PC-3 (cell line): ENCODE results near the gene ATG4A. TPM values are rescaled to one million over a fixed set of nuclear protein-coding genes. Genes with fewer than 3 reads are reported as not detected.
A peak's percentile ranks its signal among the peaks of the same experiment; 100 is the strongest.

ENCODE experiments used
- ATAC-seq: fragments of 200-7000 bp; cut with Tn5 transposase; 2 replicates; pipeline ENCODE4 v1.9.1; 2020; ENCODE audit warnings: mild to moderate bottlenecking, moderate library complexity
- BruUV-seq: library from RNA; stranded (reverse); fragments of 400-500 nt; replicated peaks from 2 replicates; lab custom pipeline; 2021; lab: Mats Ljungman, UMichigan
- CTCF ChIA-PET: fragments of 300-600 bp; sonication (Branson Sonifier 250); formaldehyde crosslinking; loops from one replicate; lab custom pipeline; 2022; ENCODE audit warnings: antibody characterized with exemption; lab: Charles Lee
- POLR2A ChIA-PET: fragments of 300-600 bp; sonication (Branson Sonifier 250); formaldehyde crosslinking; loops from one replicate; lab custom pipeline; 2022; ENCODE audit warnings: antibody characterized with exemption; ENCODE audit not compliant: unreplicated experiment; lab: Charles Lee
- DNase-seq: peaks from one replicate; pipeline ENCODE4 v3.0.0-alpha.2; 2015
- H2AFZ ChIP-seq: fragments of 300-600 bp; sonication (generic); 2 replicates; pipeline ENCODE4 v1.6.0; 2016; ENCODE audit warnings: antibody characterized with exemption, low read length
- H3F3A ChIP-seq: fragments of 300-600 bp; sonication (generic); one replicate; pipeline ENCODE4 v1.6.0; 2017; ENCODE audit warnings: antibody characterized with exemption, low read length, control low read depth, mild to moderate bottlenecking; ENCODE audit not compliant: unreplicated experiment
- H3K27ac ChIP-seq: fragments of 300-600 bp; sonication (generic); 2 replicates; pipeline ENCODE4 v1.5.1; 2016; ENCODE audit warnings: mild to moderate bottlenecking, low read length
- H3K27me3 ChIP-seq: fragments of 300-600 bp; sonication (generic); 2 replicates; pipeline ENCODE4 v1.6.1; 2016; ENCODE audit warnings: low read length, mixed read lengths
- H3K36me3 ChIP-seq: fragments of 300-600 bp; sonication (generic); 2 replicates; pipeline ENCODE4 v1.6.1; 2016; ENCODE audit warnings: low read depth, mixed run types, low read length, mixed read lengths
- H3K4me1 ChIP-seq: fragments of 300-600 bp; sonication (generic); 2 replicates; pipeline ENCODE4 v1.5.1; 2016; ENCODE audit warnings: low read length; ENCODE audit not compliant: insufficient read depth
- H3K4me2 ChIP-seq: fragments of 300-600 bp; sonication (generic); 2 replicates; pipeline ENCODE4 v1.6.0; 2016; ENCODE audit warnings: low read length
- H3K4me3 ChIP-seq: fragments of 300-600 bp; sonication (generic); 2 replicates; pipeline ENCODE4 v1.5.1; 2016; ENCODE audit warnings: mild to moderate bottlenecking, low read length, mixed read lengths
- H3K79me2 ChIP-seq: fragments of 300-600 bp; sonication (generic); 2 replicates; pipeline ENCODE4 v1.6.1; 2017; ENCODE audit warnings: low read length, mixed read lengths
- H3K9ac ChIP-seq: fragments of 300-600 bp; sonication (generic); 2 replicates; pipeline ENCODE4 v1.6.0; 2016; ENCODE audit warnings: mild to moderate bottlenecking, low read length
- H3K9me2 ChIP-seq: fragments of 300-600 bp; sonication (generic); replicated peaks from 2 replicates; pipeline ENCODE4 v1.6.1; 2016; ENCODE audit warnings: mixed run types, low read length, mixed read lengths
- H3K9me3 ChIP-seq: fragments of 300-600 bp; sonication (generic); 2 replicates; pipeline ENCODE4 v1.6.1; 2016; ENCODE audit warnings: low read length, mixed read lengths
- H4K20me1 ChIP-seq: fragments of 300-600 bp; sonication (generic); 2 replicates; pipeline ENCODE4 v1.6.1; 2016; ENCODE audit warnings: low read length, mixed read lengths
- EZH2 ChIP-seq: fragments of 300-600 bp; sonication (generic); IDR thresholded peaks from one replicate; pipeline ENCODE4 v1.6.1; 2017; ENCODE audit warnings: antibody characterized with exemption, mild to moderate bottlenecking, low read length; ENCODE audit not compliant: unreplicated experiment
- intact Hi-C: fragments of 100-400 bp; cut with micrococcal nuclease; formaldehyde crosslinking; loops from 2 replicates; pipeline ENCODE4 v1.9.0; 2023
- total RNA-seq: library from RNA; depleted of rRNA; stranded (reverse); fragments of >200 nt; gene quantifications from 2 replicates; pipeline ENCODE4 v1.2.3, GENCODE V29; 2014; rRNA removed
- TF ChIP-seq, protein P1 (sequence below): fragments of 300-600 bp; sonication (generic); conservative IDR thresholded peaks from 2 replicates; pipeline ENCODE4 v1.5.1; 2017; ENCODE audit warnings: antibody characterized with exemption, low read depth, mild to moderate bottlenecking, low read length

Gene ATG4A
- total RNA-seq, 1 experiment from 2014 or later: 15.0 TPM

DNA sequence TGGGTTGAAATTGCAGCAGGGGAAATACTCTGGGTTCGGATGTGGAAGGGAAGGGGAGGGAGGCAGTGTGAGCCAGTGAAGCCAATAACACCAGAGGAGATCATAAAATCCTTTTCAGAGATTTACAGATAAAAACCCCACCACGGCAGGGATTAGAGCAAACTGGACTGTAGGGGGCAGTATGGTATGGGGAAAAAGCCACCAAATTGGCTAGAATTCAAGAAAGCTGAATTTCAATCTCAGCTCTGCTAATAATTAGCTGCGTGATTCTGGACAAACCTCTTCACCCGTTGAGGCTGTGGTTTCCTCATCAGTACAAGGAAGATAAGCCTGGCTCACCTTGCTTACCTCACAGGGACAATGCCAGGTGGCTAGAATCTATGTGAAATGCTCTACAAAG, 108.1 kb downstream of the ATG4A start:
- Histone ChIP-seq H3K4me1 (peaks cover 13% of the 10 kb centered on the region), H3K79me2 (no peaks in the 10 kb centered on the region), H4K20me1 (no peaks in the 10 kb centered on the region), H3K9me2 (no peaks in the 10 kb centered on the region), H2AFZ (peak overlapping the region; percentile 65; the same call in 1 of the 2 replicates), H3K4me3 (no peak overlapping the region), H3K4me2 (peak overlapping the region; percentile 41; the same call in 1 of the 2 replicates), H3K9ac (no peak overlapping the region), H3K27ac (no peak overlapping the region), H3F3A (no peaks in the 10 kb centered on the region), H3K9me3 (no peaks in the 10 kb centered on the region), H3K27me3 (no peaks in the 10 kb centered on the region), H3K36me3 (no peaks in the 10 kb centered on the region)
- no peak for TF ChIP-seq EZH2
- TF ChIP-seq, protein P1, sequence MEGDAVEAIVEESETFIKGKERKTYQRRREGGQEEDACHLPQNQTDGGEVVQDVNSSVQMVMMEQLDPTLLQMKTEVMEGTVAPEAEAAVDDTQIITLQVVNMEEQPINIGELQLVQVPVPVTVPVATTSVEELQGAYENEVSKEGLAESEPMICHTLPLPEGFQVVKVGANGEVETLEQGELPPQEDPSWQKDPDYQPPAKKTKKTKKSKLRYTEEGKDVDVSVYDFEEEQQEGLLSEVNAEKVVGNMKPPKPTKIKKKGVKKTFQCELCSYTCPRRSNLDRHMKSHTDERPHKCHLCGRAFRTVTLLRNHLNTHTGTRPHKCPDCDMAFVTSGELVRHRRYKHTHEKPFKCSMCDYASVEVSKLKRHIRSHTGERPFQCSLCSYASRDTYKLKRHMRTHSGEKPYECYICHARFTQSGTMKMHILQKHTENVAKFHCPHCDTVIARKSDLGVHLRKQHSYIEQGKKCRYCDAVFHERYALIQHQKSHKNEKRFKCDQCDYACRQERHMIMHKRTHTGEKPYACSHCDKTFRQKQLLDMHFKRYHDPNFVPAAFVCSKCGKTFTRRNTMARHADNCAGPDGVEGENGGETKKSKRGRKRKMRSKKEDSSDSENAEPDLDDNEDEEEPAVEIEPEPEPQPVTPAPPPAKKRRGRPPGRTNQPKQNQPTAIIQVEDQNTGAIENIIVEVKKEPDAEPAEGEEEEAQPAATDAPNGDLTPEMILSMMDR: peak; percentile 84
- ATAC-seq (peak; percentile 72), DNase-seq (peak; percentile 77)
- intact Hi-C loops: loop anchor here (1.0 to 2.0 kb wide), 3 partner anchors 34 to 1275 kb away; no protein-coding TSS in a partner anchor
- no TSS peak for BruUV-seq
- POLR2A ChIA-PET: no interaction called here
- CTCF ChIA-PET: interaction anchor here (0.6 to 1.0 kb wide), 3 partner anchors 104 to 500 kb away, joined by 3 to 6 read pairs (median 4); no protein-coding TSS in a partner anchor

DNA sequence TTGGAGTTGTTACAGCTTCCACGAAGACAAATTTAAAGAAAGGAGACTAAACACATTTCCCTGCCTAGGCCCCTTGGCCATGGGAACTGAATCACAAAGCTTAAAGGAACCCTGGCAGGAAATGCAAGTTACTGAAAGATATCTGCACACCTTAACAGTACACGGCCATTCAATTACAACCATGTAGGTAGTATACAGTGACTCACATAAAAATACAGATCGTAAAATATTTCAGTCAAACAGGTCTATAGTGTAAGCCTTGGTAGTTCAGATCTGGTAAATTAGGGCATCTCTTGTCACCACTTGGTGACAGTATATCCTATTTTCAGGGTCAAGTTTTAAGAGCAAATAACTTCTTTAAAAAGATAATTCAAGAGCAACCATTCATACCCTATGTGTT, 112.0 kb downstream of the ATG4A start:
- POLR2A ChIA-PET: no interaction called here
- intact Hi-C loops: no loop called here
- H2AFZ ChIP-seq: no peak overlapping the region
- H3K27me3 ChIP-seq: no peaks in the 10 kb centered on the region
- no peaks in the 10 kb centered on the region for H3K36me3 ChIP-seq
- no peaks in the 10 kb centered on the region for H3F3A ChIP-seq
- H3K9ac ChIP-seq: no peak overlapping the region
- H3K9me3 ChIP-seq: no peaks in the 10 kb centered on the region
- H3K4me1 ChIP-seq: peaks cover 13% of the 10 kb centered on the region
- BruUV-seq: no TSS peak
- H3K4me3 ChIP-seq: no peak overlapping the region
- no peaks in the 10 kb centered on the region for H4K20me1 ChIP-seq
- no peaks in the 10 kb centered on the region for H3K9me2 ChIP-seq
- CTCF ChIA-PET: no interaction called here
- ATAC-seq (peak; percentile 90), DNase-seq (peak; percentile 53)
- no peak overlapping the region for H3K27ac ChIP-seq
- no peak for TF ChIP-seq EZH2
- TF ChIP-seq, protein P1: peak; percentile 20; the same call in 1 of the 2 replicates
- no peaks in the 10 kb centered on the region for H3K79me2 ChIP-seq
- no peak overlapping the region for H3K4me2 ChIP-seq

Other genes starting within 250 kb of the ATG4A start
- gene TEX13B, start 109.4 kb upstream of the ATG4A start, total RNA-seq: not detected in 2 replicates
- 0.84 and 4.8 TPM in 2 replicates for gene VSIG1, start 46.7 kb upstream of the ATG4A start, total RNA-seq
- 88.2 and 102 TPM in 2 replicates for gene PSMD10, start 236 bp upstream of the ATG4A start, total RNA-seq